ENCODE measurements around the gene PCDHAC2.

PCDHAC2 gene

GRCh38 chr5:140988608-140989007, 22.3 kb downstream of the PCDHAC2 start:
- DNase-seq (ENCODE audit: low spot score) = no peak

GRCh38 chr5:140989254-140990020, 23.2 kb downstream of the PCDHAC2 start:
- no peak for DNase-seq (ENCODE audit: low spot score)

- DNase-seq (ENCODE audit: low spot score) = no peak
Measured at GRCh38 chr5:140992828-140993227, 26.6 kb downstream of the PCDHAC2 start.

GRCh38 chr5:140996060-140996459, 29.8 kb downstream of the PCDHAC2 start:
- no peak for DNase-seq (ENCODE audit: low spot score)

- no peak for DNase-seq (ENCODE audit: low spot score)
Measured at GRCh38 chr5:140998921-140999410, 32.7 kb downstream of the PCDHAC2 start.

- DNase-seq (ENCODE audit: low spot score) = no peak
Measured at GRCh38 chr5:141001446-141001843, 35.2 kb downstream of the PCDHAC2 start.

GRCh38 chr5:141001844-141002604, 35.7 kb downstream of the PCDHAC2 start:
- DNase-seq (ENCODE audit: low spot score) = no peak

- DNase-seq (ENCODE audit: low spot score) = no peak
Measured at GRCh38 chr5:141002605-141002965, 36.3 kb downstream of the PCDHAC2 start.

- DNase-seq (ENCODE audit: low spot score) = no peak
Measured at GRCh38 chr5:141003031-141003430, 36.8 kb downstream of the PCDHAC2 start.

- DNase-seq (ENCODE audit: low spot score) = no peak
Measured at GRCh38 chr5:141003791-141004611, 37.7 kb downstream of the PCDHAC2 start.

- DNase-seq (ENCODE audit: low spot score) = no peak
Measured at GRCh38 chr5:141007791-141008190, 41.5 kb downstream of the PCDHAC2 start.

- DNase-seq (ENCODE audit: low spot score) = no peak
Measured at GRCh38 chr5:141010047-141010793, 43.9 kb downstream of the PCDHAC2 start.

GRCh38 chr5:141017943-141018342, 51.7 kb downstream of the PCDHAC2 start:
- DNase-seq (ENCODE audit: low spot score) = no peak

Measured in germinal center (tissue), 1 donor.